RWPE1 (cell line): ENCODE results near the gene NAMPT.
A peak's percentile ranks its signal among the peaks of the same experiment; 100 is the strongest.
"Not testable (repeated sequence)": the region's sequence is repeated elsewhere in the genome, so short reads cannot be mapped to it uniquely, and the experiment has no call there.

Experiments used
- CTCF ChIA-PET: fragments of 350-600 bp; sonication (Branson Sonifier 250); formaldehyde crosslinking; extraction: SDS; loops from one replicate; lab custom pipeline; 2021; lab: Yijun Ruan, JAX
- POLR2A ChIA-PET: fragments of 400-600 bp; formaldehyde crosslinking; extraction: SDS; loops from one replicate; lab custom pipeline; 2020; ENCODE audit warnings: antibody characterized with exemption; ENCODE audit not compliant: low non-redundant PET; lab: Yijun Ruan, JAX
- DNase-seq: peaks from one replicate; pipeline ENCODE4 v3.0.0; 2012; ENCODE audit warnings: low spot score
- H3K27ac ChIP-seq: fragments of 450-650 bp; 2 replicates; pipeline ENCODE4 v1.5.1; 2017
- CTCF ChIP-seq: fragments of 450-650 bp; conservative IDR thresholded peaks from 2 replicates; pipeline ENCODE4 v1.5.1; 2017; ENCODE audit warnings: low read depth, mild to moderate bottlenecking

Gene NAMPT

GRCh38 chr7:106218546-106218945 lies 66.2 kb downstream of the NAMPT start:
- no peak for DNase-seq
- ChIA-PET POLR2A (no interaction called here), CTCF (no interaction called here)
- H3K27ac ChIP-seq = no peak overlapping the region
- no peak for TF ChIP-seq CTCF

DNA sequence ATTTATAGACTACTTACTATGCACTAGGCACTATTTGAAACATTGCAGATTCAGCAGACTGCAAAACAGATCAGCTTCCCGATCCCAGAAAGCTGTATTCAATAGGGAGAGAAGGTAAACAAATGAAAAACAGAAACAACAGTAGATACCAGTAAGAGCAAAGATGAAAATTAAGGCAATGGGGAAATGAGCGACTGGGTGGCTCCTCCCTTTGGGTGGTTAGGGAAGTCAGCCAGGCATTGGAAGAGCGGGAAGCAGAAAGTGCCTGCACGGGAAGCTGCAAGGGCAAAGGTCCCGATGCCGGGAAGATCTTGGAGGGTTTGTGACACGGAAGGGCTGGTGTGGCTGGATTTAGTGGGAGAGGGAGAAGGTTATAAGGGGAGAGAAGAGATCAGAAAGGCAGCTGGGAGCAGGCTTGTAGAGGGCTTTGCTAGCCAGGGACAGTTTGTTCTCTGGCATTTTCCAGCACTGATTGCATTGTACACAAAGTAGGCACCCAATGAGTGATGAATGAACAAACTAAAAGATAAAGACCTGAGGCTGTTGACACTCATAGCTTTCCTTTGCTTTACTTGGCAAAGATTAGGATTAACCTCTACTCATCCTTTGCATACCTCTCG lies 67.8 kb downstream of the NAMPT start:
- peak; percentile 45 for DNase-seq
- POLR2A ChIA-PET = no interaction called here
- CTCF ChIA-PET = interaction anchor here (0.6 to 0.9 kb wide), 3 partner anchors 245 to 1929 kb away, joined by 3 to 8 read pairs (median 3); no protein-coding TSS in a partner anchor
- H3K27ac ChIP-seq = peak overlapping the region; percentile 83
- TF ChIP-seq CTCF = no peak

DNA sequence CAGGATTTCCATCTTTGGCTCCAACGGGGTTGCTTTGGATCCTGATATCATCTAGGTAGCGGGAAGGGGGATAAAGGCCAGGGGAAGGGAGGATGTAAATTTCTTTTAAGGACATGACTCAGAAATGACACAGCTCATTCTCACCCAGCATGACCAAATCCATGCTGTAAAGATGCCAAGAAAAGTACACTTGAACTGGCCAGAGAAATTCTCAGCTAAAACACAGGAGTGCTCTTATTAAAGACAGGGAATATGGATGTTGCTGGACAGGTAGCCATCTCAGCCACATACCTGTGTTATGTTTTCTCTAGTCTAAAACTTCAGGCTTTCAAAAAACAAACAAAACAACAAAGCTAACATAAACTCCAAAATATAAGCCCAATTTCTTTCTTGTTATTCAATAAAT lies 68.3 kb downstream of the NAMPT start:
- CTCF ChIA-PET = interaction anchor here (0.6 to 0.9 kb wide), 3 partner anchors 246 to 1929 kb away, joined by 3 to 8 read pairs (median 3); no protein-coding TSS in a partner anchor

DNA sequence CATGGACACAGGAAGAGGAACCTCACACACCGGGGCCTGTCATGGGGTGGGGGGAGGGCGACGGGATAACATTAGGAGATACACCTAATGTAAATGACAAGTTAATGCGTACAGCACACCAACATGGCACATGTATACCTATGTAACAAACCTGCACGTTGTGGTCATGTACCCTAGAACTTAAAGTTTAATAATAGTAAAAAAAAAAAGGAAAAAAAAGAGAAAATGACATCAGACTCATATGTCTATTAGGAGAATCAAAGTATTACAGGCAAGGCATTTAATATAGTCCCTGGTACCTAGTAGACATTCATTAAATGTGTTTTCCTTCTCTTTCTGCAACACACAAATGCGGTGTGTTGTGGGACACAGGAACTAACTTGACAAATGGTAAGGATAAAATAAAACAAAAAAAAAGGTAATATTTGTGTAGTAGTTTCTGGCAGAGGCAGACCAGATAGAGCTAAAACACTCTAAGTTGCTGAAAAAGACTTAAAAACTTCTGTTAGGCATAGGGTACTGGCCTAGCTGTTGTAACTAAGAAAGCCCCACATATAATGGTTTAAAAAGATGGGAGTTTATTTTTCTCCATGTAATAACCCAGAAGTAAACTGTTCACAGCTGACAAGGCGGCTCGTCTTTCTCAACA lies 68.8 kb downstream of the NAMPT start:
- ChIA-PET POLR2A (no interaction called here), CTCF (interaction anchor here (0.6 to 0.9 kb wide), 2 partner anchors 246 to 1930 kb away, joined by 3 to 8 read pairs; no protein-coding TSS in a partner anchor)
- no peak for TF ChIP-seq CTCF
- DNase-seq = no peak
- no peak overlapping the region for H3K27ac ChIP-seq

More for the DNA sequence above, 68.3 kb downstream of the NAMPT start:
- POLR2A ChIA-PET = no interaction called here
- H3K27ac ChIP-seq = peak overlapping the region; percentile 83
- TF ChIP-seq CTCF = no peak
- DNase-seq = peak; percentile 95

DNA sequence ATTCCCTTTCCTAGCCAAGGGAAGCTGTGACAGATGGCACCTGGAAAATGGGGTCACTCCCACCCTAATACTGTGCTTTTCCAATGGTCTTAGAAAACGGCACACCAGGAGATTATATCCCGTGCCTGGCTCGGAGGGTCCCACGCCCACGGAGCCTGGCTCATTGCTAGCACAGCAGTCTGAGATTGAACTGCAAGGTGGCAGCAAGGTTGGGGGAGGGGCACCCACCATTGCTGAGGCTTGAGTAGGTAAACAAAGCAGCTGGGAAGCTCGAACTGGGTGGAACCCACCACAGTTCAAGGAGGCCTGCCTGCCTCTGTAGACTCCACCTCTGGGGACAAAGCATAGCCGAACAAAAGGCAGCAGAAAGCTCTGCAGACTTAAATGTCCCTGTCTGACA lies 75.8 kb downstream of the NAMPT start:
- CTCF ChIA-PET, DNase-seq, H3K27ac ChIP-seq, POLR2A ChIA-PET: not testable (repeated sequence)

- ChIA-PET POLR2A (no interaction called here), CTCF (interaction anchor here (0.7 to 1.2 kb wide), 5 partner anchors 23 to 555 kb away, joined by 3 to 7 read pairs (median 3); no protein-coding TSS in a partner anchor)
- DNase-seq = no peak
- TF ChIP-seq CTCF = no peak
- peak overlapping the region; percentile 53 for H3K27ac ChIP-seq
Measured at GRCh38 chr7:106206826-106207541, 77.8 kb downstream of the NAMPT start.
